GM19328 (cell line): ENCODE results near the gene CSAD.

Experiments
- ATAC-seq: cut with Tn5 transposase; IDR thresholded peaks from one replicate; pipeline ENCODE4 v1.9.1; 2021; ENCODE audit warnings: mild to moderate bottlenecking, moderate library complexity; ENCODE audit not compliant: unreplicated experiment

CSAD gene

GRCh38 chr12:53200107-53200457 lies 19.4 kb upstream of the CSAD start:
- no peak for ATAC-seq

GRCh38 chr12:53199700-53200099 lies 19.0 kb upstream of the CSAD start:
- no peak for ATAC-seq

- ATAC-seq, result no peak
Measured at GRCh38 chr12:53198486-53199110, 17.9 kb upstream of the CSAD start.

- no peak for ATAC-seq
Measured at GRCh38 chr12:53197011-53197640, 16.4 kb upstream of the CSAD start.

GRCh38 chr12:53196486-53196885 lies 15.8 kb upstream of the CSAD start:
- ATAC-seq, result no peak

- ATAC-seq, result no peak
Measured at GRCh38 chr12:53195516-53196420, 15.0 kb upstream of the CSAD start.

- no peak for ATAC-seq
Measured at GRCh38 chr12:53194973-53195372, 14.2 kb upstream of the CSAD start.

- no peak for ATAC-seq
Measured at GRCh38 chr12:53193985-53194716, 13.4 kb upstream of the CSAD start.

- ATAC-seq, result no peak
Measured at GRCh38 chr12:53193040-53193439, 12.3 kb upstream of the CSAD start.

- no peak for ATAC-seq
Measured at GRCh38 chr12:53192531-53193021, 11.9 kb upstream of the CSAD start.

GRCh38 chr12:53191885-53192530 lies 11.3 kb upstream of the CSAD start:
- no peak for ATAC-seq

GRCh38 chr12:53191096-53191884 lies 10.6 kb upstream of the CSAD start:
- no peak for ATAC-seq

GRCh38 chr12:53190108-53190729 lies 9.5 kb upstream of the CSAD start:
- no peak for ATAC-seq

- no peak for ATAC-seq
Measured at GRCh38 chr12:53187145-53187899, 6.6 kb upstream of the CSAD start.

- no peak for ATAC-seq
Measured at GRCh38 chr12:53186745-53187144, 6.0 kb upstream of the CSAD start.

GRCh38 chr12:53185582-53186153 lies 4.9 kb upstream of the CSAD start:
- ATAC-seq, result no peak

GRCh38 chr12:53184828-53185227 lies 4.1 kb upstream of the CSAD start:
- ATAC-seq, result no peak

- no peak for ATAC-seq
Measured at GRCh38 chr12:53182903-53183302, 2.2 kb upstream of the CSAD start.
